ENCODE results near the gene MRPL20.

DNA sequence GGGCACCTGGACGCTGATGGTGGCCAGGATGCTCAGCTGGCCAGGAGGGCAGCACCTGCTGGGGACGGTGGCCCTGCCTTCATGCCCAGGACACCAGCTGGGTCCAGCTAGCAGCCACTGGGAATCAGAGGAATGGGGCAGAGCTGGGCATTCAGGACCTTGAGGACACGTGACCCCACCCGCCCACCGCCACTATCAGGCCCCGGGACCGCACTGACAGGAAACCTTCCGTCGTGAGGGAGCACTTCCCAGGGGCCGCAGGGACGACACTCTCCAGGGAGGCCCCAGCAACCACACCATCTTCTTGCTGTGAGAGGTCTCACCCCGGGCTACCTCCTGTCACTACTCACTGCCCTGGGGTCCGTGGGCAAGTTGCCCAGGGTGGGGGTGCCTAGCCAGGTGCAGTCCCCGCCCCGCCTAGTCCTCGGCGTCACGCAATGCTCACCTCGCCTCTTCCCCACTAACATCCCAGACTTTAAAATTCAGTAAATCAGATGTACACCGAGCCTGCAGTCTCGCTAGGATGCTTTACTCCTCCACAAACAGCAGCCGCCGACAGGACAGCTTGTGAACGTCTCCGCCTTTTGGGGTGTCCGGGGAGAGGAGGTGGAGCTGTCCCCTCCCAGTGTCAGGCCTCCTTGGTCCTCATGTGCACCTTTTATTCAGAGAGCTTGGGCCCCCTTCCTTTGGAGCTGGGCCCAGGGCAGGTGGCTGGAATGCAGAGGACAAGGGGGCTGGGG, 33.3 kb upstream of the MRPL20 start:
- TF ChIP-seq, protein P1, sequence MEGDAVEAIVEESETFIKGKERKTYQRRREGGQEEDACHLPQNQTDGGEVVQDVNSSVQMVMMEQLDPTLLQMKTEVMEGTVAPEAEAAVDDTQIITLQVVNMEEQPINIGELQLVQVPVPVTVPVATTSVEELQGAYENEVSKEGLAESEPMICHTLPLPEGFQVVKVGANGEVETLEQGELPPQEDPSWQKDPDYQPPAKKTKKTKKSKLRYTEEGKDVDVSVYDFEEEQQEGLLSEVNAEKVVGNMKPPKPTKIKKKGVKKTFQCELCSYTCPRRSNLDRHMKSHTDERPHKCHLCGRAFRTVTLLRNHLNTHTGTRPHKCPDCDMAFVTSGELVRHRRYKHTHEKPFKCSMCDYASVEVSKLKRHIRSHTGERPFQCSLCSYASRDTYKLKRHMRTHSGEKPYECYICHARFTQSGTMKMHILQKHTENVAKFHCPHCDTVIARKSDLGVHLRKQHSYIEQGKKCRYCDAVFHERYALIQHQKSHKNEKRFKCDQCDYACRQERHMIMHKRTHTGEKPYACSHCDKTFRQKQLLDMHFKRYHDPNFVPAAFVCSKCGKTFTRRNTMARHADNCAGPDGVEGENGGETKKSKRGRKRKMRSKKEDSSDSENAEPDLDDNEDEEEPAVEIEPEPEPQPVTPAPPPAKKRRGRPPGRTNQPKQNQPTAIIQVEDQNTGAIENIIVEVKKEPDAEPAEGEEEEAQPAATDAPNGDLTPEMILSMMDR (IDR thresholded peaks at IDR 0.05): no peak
- TF ChIP-seq POLR2A (IDR thresholded peaks at IDR 0.05): no peak
